ENCODE data around the gene CIZ1. TPM values are rescaled to one million over a fixed set of nuclear protein-coding genes. Genes with fewer than 3 reads are reported as not detected.

Gene CIZ1
- total RNA-seq, 2 donors from 2014 or later: 128 to 134 TPM

GRCh38 chr9:128206916-128207910 lies 15.8 kb upstream of the CIZ1 start:
- Mint-ChIP-seq H3K27ac (no peak overlapping the region), H3K4me3 (no peak overlapping the region), H3K4me1 (peaks cover 18% of the 10 kb centered on the region), H3K36me3 (ENCODE audit: low read depth) (peaks cover under 1% of the 10 kb centered on the region), H3K27me3 (peaks cover 33% of the 10 kb centered on the region)
- DNase-seq (no peak), ATAC-seq (no peak)
- no peaks in the 10 kb centered on the region for H3K9me3 ChIP-seq (ENCODE audit: control insufficient read depth, low read length, poor library complexity, severe bottlenecking)

- Mint-ChIP-seq H3K4me1 (peaks cover 18% of the 10 kb centered on the region), H3K27ac (no peak overlapping the region), H3K27me3 (peaks cover 26% of the 10 kb centered on the region), H3K36me3 (ENCODE audit: low read depth) (no peaks in the 10 kb centered on the region), H3K4me3 (no peak overlapping the region)
- ATAC-seq (no peak), DNase-seq (no peak)
- H3K9me3 ChIP-seq (ENCODE audit: control insufficient read depth, low read length, poor library complexity, severe bottlenecking): no peaks in the 10 kb centered on the region
Measured at GRCh38 chr9:128206484-128206883, 15.1 kb upstream of the CIZ1 start.

- DNase-seq (no peak), ATAC-seq (no peak)
- no peak overlapping the region for H3K4me3 Mint-ChIP-seq
- no peaks in the 10 kb centered on the region for H3K36me3 Mint-ChIP-seq (ENCODE audit: low read depth)
- H3K4me1 Mint-ChIP-seq: peaks cover 15% of the 10 kb centered on the region
- no peak overlapping the region for H3K27ac Mint-ChIP-seq
- no peaks in the 10 kb centered on the region for H3K9me3 ChIP-seq (ENCODE audit: control insufficient read depth, low read length, poor library complexity, severe bottlenecking)
- peaks cover 24% of the 10 kb centered on the region for H3K27me3 Mint-ChIP-seq
Measured at GRCh38 chr9:128205296-128205944, 14.0 kb upstream of the CIZ1 start.

- Mint-ChIP-seq H3K27me3 (peaks cover 24% of the 10 kb centered on the region), H3K4me3 (no peak overlapping the region), H3K27ac (no peak overlapping the region), H3K4me1 (peaks cover 15% of the 10 kb centered on the region), H3K36me3 (ENCODE audit: low read depth) (no peaks in the 10 kb centered on the region)
- DNase-seq (no peak), ATAC-seq (no peak)
- no peaks in the 10 kb centered on the region for H3K9me3 ChIP-seq (ENCODE audit: control insufficient read depth, low read length, poor library complexity, severe bottlenecking)
Measured at GRCh38 chr9:128204858-128205257, 13.5 kb upstream of the CIZ1 start.

- H3K36me3 Mint-ChIP-seq (ENCODE audit: low read depth): no peaks in the 10 kb centered on the region
- H3K4me3 Mint-ChIP-seq: peak overlapping the region; percentile 81
- DNase-seq (no peak), ATAC-seq (no peak)
- H3K9me3 ChIP-seq (ENCODE audit: control insufficient read depth, low read length, poor library complexity, severe bottlenecking): no peaks in the 10 kb centered on the region
- peaks cover 24% of the 10 kb centered on the region for H3K27me3 Mint-ChIP-seq
- H3K4me1 Mint-ChIP-seq: peaks cover 15% of the 10 kb centered on the region
- H3K27ac Mint-ChIP-seq: no peak overlapping the region
Measured at GRCh38 chr9:128203707-128204551, 12.6 kb upstream of the CIZ1 start.

GRCh38 chr9:128203024-128203706 lies 11.8 kb upstream of the CIZ1 start, which contains the start of gene DNM1:
Gene DNM1 (plus strand): TSS chr9:128203379. CDS start chr9:128203471, 92 bp downstream.
- H3K4me1 Mint-ChIP-seq: peaks cover 13% of the 10 kb centered on the region
- H3K9me3 ChIP-seq (ENCODE audit: control insufficient read depth, low read length, poor library complexity, severe bottlenecking): no peaks in the 10 kb centered on the region
- DNase-seq: peak; percentile 75 to 79 (median 78)
- H3K4me3 Mint-ChIP-seq: peak within 1 kb of the TSS; percentile 82
- peak; percentile 98 for ATAC-seq
- peak within 1 kb of the TSS; percentile 32 for H3K27ac Mint-ChIP-seq
- peaks cover 19% of the 10 kb centered on the region for H3K27me3 Mint-ChIP-seq
- H3K36me3 Mint-ChIP-seq (ENCODE audit: low read depth): no peaks in the 10 kb centered on the region

- H3K27ac Mint-ChIP-seq: peak overlapping the region; percentile 32
- H3K4me3 Mint-ChIP-seq: peak overlapping the region; percentile 82
- no peaks in the 10 kb centered on the region for H3K36me3 Mint-ChIP-seq (ENCODE audit: low read depth)
- peaks cover 13% of the 10 kb centered on the region for H3K4me1 Mint-ChIP-seq
- ATAC-seq (no peak), DNase-seq (no peak)
- H3K9me3 ChIP-seq (ENCODE audit: control insufficient read depth, low read length, poor library complexity, severe bottlenecking): no peaks in the 10 kb centered on the region
- peaks cover 19% of the 10 kb centered on the region for H3K27me3 Mint-ChIP-seq
Measured at GRCh38 chr9:128202648-128203023, 11.3 kb upstream of the CIZ1 start.

- Mint-ChIP-seq H3K4me1 (peaks cover 9% of the 10 kb centered on the region), H3K27me3 (peaks cover 14% of the 10 kb centered on the region), H3K36me3 (ENCODE audit: low read depth) (no peaks in the 10 kb centered on the region), H3K27ac (no peak overlapping the region), H3K4me3 (peak overlapping the region; percentile 7)
- DNase-seq (no peak), ATAC-seq (no peak)
- no peaks in the 10 kb centered on the region for H3K9me3 ChIP-seq (ENCODE audit: control insufficient read depth, low read length, poor library complexity, severe bottlenecking)
Measured at GRCh38 chr9:128201441-128202369, 10.3 kb upstream of the CIZ1 start.

GRCh38 chr9:128193469-128194096 lies 2.2 kb upstream of the CIZ1 start:
- no peaks in the 10 kb centered on the region for H3K9me3 ChIP-seq (ENCODE audit: control insufficient read depth, low read length, poor library complexity, severe bottlenecking)
- H3K36me3 Mint-ChIP-seq (ENCODE audit: low read depth): peaks cover 2% of the 10 kb centered on the region
- no peak for ATAC-seq
- H3K27me3 Mint-ChIP-seq: no peaks in the 10 kb centered on the region
- no peak overlapping the region for H3K27ac Mint-ChIP-seq
- no peak for DNase-seq
- H3K4me3 Mint-ChIP-seq: no peak overlapping the region
- H3K4me1 Mint-ChIP-seq: peaks cover 12% of the 10 kb centered on the region

- Mint-ChIP-seq H3K4me3 (peak overlapping the region; percentile 69), H3K27me3 (no peaks in the 10 kb centered on the region), H3K4me1 (peaks cover 15% of the 10 kb centered on the region), H3K36me3 (ENCODE audit: low read depth) (peaks cover 2% of the 10 kb centered on the region), H3K27ac (no peak overlapping the region)
- no peaks in the 10 kb centered on the region for H3K9me3 ChIP-seq (ENCODE audit: control insufficient read depth, low read length, poor library complexity, severe bottlenecking)
- DNase-seq (peak; percentile 38 to 47 (median 46)), ATAC-seq (peak; percentile 75)
Measured at GRCh38 chr9:128192601-128193371, 1.4 kb upstream of the CIZ1 start.

Data from T-helper 17 cell (primary cell).